ENCODE results near the gene STK32A.

DNA sequence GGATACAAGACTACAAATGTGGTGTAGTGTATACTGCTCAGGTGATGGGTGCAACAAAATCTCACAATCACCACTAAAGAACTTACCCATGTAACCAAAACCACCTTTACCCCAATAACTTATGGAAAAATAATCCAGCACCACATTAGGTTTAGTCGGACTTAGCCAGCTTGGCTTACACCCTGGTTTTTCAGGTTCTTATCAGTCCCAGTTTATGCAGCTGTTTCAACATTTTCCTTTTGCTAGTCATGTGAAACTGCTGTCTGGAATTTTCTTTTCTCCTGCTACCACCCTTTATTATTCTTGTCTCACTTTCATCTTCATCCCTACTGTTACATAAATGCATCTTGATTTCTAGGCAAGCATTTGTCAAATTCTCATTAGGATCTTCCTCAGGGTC is 51.5 kb downstream of the STK32A start:
- TF ChIP-seq, protein P1, sequence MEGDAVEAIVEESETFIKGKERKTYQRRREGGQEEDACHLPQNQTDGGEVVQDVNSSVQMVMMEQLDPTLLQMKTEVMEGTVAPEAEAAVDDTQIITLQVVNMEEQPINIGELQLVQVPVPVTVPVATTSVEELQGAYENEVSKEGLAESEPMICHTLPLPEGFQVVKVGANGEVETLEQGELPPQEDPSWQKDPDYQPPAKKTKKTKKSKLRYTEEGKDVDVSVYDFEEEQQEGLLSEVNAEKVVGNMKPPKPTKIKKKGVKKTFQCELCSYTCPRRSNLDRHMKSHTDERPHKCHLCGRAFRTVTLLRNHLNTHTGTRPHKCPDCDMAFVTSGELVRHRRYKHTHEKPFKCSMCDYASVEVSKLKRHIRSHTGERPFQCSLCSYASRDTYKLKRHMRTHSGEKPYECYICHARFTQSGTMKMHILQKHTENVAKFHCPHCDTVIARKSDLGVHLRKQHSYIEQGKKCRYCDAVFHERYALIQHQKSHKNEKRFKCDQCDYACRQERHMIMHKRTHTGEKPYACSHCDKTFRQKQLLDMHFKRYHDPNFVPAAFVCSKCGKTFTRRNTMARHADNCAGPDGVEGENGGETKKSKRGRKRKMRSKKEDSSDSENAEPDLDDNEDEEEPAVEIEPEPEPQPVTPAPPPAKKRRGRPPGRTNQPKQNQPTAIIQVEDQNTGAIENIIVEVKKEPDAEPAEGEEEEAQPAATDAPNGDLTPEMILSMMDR (IDR thresholded peaks at IDR 0.05), result no peak
- no peak for TF ChIP-seq POLR2A (IDR thresholded peaks at IDR 0.05)

Measured in tibial nerve (tissue), 3 donors.